ENCODE data around the gene TIMP2.

The TIMP2 gene

GRCh38 chr17:78819806-78820792, 105.1 kb downstream of the TIMP2 start:
- in situ Hi-C loops (cut with MboI; ENCODE audit: low sequenced_read_pairs): no loop called here

GRCh38 chr17:78819402-78819801, 105.8 kb downstream of the TIMP2 start:
- in situ Hi-C loops (cut with MboI; ENCODE audit: low sequenced_read_pairs): no loop called here

- in situ Hi-C loops (cut with MboI; ENCODE audit: low sequenced_read_pairs): no loop called here
Measured at GRCh38 chr17:78818932-78819331, 106.3 kb downstream of the TIMP2 start.

GRCh38 chr17:78818152-78818846, 106.9 kb downstream of the TIMP2 start:
- in situ Hi-C loops (cut with MboI; ENCODE audit: low sequenced_read_pairs): no loop called here

GRCh38 chr17:78817123-78817522, 108.1 kb downstream of the TIMP2 start:
- in situ Hi-C loops (cut with MboI; ENCODE audit: low sequenced_read_pairs): no loop called here

- in situ Hi-C loops (cut with MboI; ENCODE audit: low sequenced_read_pairs): no loop called here
Measured at GRCh38 chr17:78815696-78816095, 109.5 kb downstream of the TIMP2 start.

GRCh38 chr17:78812855-78813254, 112.3 kb downstream of the TIMP2 start:
- in situ Hi-C loops (cut with MboI; ENCODE audit: low sequenced_read_pairs): no loop called here

- in situ Hi-C loops (cut with MboI; ENCODE audit: low sequenced_read_pairs): no loop called here
Measured at GRCh38 chr17:78808163-78808562, 117.0 kb downstream of the TIMP2 start.

- in situ Hi-C loops (cut with MboI; ENCODE audit: low sequenced_read_pairs): no loop called here
Measured at GRCh38 chr17:78806451-78806850, 118.7 kb downstream of the TIMP2 start.

- in situ Hi-C loops (cut with MboI; ENCODE audit: low sequenced_read_pairs): no loop called here
Measured at GRCh38 chr17:78805301-78805700, 119.9 kb downstream of the TIMP2 start.

- in situ Hi-C loops (cut with MboI; ENCODE audit: low sequenced_read_pairs): no loop called here
Measured at GRCh38 chr17:78804777-78805176, 120.4 kb downstream of the TIMP2 start.

GRCh38 chr17:78803186-78803845, 121.9 kb downstream of the TIMP2 start:
- in situ Hi-C loops (cut with MboI; ENCODE audit: low sequenced_read_pairs): no loop called here

Data from hTERT RPE-1 (cell line).